Non-pigmented ciliary epithelial cell (primary cell): ENCODE data around the gene PLA2G6.
"Not testable (repeated sequence)": the region's sequence is repeated elsewhere in the genome, so short reads cannot be mapped to it uniquely, and the experiment has no call there.

Experiments
- DNase-seq: peaks from one replicate; pipeline ENCODE4 v3.0.0-alpha.2; 2010; ENCODE audit warnings: low read depth

Gene PLA2G6

DNA sequence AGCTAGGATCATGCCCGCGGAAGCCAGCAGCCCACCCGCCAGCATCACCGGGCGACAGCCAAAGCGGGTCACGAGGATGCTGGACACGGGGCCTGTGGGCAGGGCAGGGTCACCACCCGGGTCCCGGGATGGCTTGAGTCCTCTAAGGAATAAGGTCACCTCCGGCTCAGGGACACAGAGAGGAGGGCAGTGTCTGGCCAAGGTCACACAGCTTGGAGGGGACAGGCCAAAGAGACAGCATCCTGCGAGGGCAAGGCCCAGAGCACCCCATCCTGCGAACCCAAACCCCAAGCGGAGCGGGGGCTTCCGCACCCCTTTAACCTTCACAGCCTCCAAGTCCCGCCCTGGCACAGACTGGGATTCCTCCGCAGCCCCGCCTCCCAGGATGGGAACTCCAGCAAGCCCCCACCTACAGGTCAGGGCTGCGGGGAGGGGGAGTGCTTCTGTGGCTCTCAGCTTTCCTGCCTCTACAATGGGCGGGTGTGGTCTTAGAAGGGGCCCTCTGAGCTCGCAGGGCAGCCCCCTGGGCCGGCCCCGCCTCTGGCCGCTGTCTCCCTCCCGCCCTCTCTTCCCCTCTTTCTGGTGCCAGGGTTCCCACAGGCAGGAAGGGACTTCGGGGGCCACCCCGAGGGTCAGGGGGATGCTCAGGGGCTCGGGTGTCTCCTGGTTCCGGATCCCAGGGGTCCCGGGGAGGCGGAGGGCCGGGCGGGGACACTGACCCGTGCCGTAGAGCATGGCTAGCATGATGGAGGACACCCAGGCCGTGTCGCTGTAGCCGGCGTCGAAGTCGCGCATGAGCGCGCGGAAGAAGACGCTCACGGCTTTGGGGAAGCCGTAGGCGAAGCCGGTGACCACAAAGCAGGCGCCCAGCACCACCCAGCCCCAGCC is 99.4 kb downstream of the PLA2G6 start:
- DNase-seq = no peak

DNA sequence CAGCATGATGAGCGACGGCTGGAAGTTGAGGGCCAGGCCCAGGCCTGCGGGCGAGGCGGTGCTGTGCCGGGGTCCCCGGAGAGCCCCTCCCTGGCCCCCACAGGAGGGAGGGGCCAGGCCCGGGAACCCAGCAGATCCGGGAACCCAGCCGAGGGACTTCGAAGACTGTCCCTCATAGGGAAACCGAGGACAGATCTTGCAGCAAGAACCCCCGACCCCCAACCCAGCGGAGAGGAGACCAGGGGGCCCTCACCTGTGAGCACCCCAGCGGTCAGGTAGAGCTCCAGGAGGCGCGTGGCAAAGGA is 100.0 kb downstream of the PLA2G6 start:
- DNase-seq = no peak

DNA sequence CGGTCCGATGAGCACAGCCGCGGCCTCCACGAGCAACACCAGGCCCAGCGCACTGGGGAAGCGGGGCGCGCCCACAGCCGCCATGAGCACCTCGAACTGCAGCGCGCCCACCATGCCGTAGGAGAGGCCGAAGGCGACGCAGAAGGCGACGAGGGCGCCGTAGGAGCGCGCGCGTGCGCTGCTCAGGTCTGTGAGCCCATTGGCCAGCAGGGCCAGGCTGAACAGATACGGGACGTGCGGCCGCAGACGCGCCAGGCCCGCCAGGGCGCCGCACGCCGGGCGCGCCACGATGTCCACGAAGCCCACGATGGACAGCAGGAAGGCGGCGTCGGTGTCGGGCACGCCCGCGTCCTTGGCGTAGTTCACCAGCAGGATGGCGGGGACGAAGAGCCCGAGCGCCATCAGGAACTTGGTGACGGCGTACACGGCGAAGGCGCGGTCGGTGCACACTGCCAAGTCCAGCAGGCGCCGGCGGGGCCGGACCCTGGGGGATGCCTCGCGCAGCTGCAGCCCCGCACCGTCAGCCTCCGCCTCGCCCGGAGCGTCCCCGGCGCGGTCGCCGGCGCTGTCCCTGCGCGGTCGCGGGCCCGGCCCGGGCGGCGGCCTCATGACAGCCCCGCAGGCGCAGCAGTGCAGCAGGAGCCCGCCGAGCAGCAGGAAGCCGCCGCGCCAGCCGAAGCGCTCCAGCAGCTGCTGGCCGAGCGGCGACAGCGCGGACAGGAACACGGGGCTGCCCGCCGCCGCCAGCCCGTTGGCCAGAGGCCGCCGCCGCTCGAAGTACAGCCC is 100.6 kb downstream of the PLA2G6 start:
- DNase-seq = no peak

DNA sequence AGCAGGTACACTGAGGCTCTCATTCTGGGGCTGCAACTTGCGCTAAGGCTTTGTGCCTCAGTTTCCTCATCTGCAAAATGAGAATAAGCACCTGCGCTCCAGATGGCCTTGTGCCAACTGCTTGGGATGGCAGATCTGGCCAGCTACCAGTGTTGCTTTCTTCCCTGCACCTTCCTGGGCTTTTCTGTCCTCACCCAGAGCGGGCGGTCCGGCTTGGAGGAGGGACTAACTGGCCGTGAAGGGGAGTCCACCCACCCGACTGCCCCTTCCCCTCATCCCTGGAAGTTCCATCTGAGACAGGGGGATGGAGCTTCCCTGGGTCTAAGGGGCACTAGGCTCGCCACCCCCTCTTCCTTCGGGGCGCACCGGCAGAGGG is 101.2 kb downstream of the PLA2G6 start:
- no peak for DNase-seq

DNA sequence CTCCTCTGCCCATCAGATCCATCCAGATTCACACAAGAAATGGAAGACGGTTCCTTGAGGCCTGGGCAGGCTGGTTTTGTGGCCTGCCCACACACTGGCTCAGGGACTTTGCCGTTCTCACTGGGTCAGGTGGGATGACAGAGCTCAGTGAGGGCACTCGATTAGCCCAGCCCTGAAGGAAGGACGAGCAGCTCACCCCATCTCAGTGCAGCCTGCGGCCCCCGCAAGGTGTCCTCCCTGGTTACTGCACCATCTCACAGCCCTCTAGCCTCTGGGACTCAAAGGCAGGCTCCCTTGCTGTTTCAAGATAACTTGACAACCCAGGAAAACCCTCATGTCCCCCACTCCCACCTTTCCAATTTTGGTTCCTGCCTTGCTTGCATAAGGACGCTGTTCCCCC is 101.8 kb downstream of the PLA2G6 start:
- DNase-seq = no peak

DNA sequence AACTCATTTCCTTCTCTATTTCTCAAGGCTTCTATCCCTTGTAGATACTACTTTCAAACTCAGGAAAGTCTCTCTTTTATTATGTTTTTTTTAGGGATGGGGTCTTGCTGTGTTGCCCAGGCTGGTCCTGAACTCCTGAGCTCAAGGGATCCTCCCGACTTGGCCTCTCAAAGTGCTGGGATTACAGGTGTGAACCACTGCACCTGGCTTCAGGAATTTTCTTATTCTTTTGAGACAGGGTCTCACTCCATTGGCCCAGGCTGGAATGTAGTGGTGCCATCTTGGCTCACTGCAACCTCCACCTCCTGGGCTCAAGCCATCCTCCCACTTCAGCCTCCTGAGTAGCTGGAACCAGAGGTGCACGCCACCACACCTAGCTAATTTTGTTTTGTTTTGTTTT is 102.4 kb downstream of the PLA2G6 start:
- DNase-seq = not testable (repeated sequence)

DNA sequence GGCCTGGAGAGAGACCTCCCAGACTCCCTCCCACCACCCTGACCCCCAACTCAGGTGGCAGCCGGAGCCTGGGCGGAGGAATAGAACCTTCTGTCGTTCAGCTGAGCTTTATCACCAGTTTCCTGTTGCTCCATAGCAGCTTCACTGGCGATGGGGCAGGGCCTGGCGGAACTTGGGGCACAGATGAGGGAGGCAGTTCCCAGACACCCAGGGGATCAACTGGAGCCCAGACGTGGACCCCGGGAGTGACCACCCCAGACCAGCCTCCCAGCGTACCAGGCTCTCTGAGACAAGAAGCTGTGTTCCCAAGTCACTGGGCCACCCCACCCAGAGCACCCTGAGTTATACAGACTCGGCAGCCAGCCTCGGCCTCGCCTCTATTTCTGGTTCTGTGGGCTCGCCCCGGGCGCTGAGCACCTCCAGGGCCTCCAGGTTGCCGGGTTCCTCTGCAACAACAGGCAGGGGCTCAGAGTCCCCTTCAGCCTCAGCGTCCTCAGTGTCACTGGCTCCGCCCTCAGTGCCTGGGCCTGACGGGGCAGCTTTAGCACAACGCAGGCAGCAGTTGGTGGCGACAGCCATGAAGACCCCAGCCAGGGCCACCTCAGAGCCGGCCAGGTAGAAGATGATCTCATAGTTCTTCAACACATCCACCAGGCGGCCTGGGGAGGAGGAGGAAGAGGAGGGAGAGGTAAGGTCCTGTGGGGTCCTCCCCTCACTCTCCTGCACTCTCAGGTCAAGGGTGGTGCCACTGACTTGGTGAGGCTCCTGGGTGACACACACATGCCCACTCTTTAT is 103.4 kb downstream of the PLA2G6 start:
- no peak for DNase-seq

DNA sequence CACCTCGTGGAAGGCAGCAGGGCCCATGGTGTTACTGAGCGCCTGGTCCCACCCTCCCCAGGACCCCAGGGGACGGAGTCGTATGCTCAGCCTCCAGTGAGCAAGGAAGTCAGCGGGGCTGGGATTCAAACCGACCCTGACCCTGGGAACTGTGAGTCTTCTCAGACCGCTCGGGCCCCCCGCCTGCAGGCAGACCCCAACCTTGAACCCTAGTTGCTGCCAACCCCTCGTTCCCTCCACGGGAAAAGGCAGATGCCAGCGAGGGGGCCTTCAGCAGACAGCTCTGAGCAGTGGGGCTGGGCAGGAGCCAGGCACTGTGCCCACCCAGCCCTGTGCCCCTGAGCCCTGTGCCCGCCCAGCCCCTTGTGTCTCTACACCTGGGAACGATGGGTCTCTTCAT is 104.0 kb downstream of the PLA2G6 start:
- no peak for DNase-seq

DNA sequence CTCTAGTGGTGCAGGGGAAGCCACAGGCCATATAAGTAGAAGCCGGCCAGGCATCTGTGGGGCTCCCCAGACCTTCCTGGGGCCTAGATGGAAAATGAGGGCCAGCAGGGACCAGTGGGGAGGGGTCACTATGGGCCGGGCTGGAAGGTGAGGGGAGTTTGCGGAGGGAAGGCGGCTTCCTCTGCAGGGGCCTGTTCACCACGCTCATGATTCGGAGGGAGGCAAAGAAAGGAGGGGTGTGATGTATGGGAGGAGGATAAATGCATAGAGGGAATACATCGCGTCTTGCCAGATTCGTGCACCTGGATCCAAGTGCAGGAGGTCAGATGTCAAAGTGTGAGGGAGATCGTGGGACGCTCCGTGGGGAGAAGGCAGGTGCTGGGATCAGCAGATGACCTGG is 104.5 kb downstream of the PLA2G6 start:
- DNase-seq = no peak

DNA sequence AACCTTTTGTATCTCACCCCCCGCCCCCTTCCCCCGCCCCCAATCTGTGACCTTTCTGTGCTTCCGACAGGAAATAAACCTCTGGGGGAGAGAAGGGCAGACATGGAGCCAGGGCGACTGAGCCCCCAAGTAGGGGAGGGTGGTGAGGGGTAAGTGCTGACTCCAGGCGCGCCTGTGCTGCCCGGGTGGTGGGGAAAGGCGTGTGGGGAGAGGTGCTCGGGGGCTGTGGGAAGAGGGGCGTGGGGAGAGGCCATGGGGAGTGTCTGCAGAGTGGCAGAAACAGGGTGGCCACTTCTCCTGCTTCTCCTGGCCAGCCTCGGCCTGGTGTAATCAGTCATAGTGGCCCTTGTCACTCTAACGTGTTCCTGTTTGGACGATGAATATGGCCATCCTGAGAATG is 105.7 kb downstream of the PLA2G6 start:
- no peak for DNase-seq

DNA sequence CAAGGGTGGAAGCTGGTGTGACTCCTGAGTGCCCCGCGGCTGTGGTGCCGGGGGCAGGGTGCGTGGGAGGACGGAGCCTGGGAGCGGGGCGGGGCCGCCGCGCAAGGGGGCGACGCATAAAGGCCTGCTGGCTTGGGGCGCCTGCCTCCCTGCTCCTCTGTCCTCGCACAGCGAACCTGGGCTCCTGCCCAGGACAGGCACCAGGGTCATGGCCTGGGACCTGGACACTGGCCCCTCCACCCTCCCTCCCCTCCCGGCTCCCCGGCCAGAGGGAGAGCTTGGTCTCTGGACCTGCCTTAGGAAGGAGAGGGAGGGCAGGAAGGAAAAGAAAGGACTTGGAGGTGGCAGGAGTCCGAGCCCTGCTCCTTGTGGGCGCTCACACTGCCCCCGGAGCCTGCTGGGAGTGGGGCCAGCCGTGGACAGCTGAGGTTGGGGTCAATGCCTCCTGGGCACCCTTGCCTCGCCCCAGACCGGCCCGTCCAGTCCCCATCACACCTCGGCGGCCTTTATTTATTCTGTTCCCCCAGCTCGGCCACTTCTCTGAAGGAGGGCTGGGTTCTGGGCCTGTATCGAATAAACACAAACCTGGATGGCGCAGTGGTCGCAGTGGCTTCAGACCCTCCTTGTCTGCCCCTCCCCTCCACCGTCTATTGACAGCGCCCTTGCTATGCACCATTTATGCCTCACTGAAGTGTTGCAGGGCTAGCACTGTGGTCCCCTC is 106.4 kb downstream of the PLA2G6 start:
- no peak for DNase-seq

DNA sequence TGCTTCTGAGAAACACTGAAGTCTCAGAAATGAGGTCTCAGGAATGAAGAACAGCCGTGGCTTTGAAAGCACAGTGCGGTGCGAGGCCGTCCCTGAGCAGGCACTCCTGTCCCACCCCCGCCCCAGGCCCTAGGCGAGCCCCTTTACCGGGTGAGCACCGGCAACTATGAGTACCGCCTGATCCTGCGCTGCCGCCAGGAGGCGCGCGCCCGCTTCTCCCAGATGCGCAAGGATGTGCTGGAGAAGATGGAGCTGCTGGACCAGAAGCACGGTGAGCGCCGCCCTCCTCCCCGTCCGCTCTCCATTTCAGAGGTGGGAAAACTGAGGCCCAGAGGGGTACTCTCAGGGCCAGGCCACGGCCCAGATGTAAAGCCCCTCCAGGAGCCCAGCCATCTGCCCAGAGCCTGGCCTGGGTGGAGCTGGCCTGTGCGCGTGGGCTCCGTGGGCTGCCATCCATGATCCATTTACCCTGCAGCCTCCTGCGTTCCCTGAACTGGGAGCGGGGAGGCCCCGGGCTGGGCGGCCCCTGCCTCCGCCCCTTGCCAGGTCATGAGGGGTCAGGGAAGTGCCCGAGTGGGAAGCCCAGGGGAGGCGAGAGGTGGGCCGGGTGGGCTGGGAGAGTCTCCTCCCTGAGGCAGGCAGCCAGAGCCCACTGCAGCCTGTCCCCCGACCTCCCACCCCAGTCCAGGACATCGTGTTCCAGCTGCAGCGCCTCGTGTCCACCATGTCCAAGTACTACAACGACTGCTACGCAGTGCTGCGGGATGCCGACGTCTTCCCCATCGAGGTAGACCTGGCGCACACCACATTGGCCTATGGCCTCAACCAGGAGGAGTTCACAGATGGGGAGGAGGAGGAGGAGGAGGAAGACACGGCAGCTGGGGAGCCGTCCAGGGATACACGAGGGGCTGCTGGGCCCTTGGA is 107.2 kb downstream of the PLA2G6 start:
- DNase-seq = no peak

DNA sequence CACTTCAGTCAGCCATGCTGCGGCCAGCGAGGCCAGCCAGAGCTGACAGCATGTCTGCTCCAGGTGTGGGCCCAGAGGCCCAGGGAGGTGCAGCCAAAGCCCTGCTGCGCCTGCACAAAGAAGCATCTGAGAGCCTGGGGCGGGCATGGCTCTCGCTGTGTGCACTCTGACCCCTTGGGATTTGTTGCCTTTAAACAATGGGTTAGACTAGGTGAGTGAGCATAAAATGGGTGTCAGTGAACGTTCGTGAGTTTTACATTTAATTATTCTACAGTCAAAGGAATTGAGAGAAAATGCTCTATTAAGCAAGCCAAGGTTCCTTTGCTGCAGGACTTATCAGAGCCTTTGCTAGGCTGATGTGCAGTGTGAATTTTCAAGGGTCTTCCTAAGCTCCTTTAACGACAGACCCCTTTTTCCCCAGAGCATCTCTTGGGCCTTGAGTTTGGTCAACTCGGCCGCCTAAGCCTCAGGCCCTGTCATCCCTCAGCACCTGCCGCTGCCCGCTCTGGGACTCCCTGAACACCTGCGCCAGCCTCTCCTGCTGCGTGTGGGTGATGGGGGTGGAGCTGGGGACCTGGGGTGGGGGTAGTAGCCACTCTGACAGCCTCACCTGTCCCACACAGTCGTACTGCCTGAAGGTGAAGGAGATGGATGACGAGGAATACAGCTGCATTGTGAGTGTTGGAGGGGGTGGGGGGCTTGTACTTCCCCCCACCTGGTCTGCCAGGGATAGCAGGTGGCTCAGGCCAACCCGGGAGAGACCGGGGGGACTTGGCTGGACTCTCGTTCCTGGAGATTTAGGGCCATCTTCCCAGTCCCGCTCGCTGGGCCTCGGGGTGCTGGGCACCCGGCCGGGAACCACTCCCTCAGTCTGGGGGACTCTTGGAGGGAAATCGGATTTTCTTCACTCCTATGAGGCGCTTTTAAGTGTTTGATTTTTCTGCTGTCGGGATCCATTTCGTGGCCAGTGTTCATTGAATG is 108.2 kb downstream of the PLA2G6 start:
- DNase-seq = no peak

DNA sequence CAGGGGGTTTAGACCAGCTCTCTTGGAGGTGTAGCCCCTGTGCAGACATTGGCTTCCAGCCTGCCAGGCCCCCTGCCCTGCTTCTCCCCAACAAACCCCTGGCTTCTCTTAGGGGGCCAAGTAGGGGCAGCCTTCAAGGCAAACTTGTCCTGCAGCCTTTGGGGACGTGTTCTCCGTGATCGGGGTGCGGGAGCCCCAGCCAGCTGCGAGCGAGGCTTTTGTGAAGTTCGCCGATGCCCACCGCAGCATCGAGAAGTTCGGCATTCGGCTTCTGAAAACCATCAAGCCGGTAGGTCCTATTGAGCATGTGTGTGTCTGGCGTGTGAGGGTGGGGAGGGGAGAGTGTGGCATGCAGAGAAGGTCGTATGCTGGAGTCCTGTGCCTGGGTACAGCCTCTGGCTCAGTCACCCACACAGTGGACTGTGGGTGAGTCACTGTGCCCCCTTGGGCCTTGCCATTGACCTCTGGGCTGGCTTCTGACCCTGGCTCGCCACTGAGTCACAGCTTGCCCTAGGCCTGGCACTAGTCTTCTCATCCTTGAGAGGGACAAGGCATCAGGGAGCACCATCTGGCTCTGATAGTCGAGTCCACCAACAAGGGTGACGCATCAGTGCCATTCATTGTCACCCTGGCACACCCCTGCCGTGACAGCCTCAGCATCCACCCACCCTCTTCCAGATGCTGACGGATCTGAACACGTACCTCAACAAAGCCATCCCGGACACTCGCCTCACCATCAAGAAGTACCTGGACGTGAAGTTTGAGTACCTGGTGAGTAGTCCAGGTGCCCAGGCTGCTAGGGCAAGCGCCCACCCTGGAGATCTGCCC is 109.1 kb downstream of the PLA2G6 start:
- no peak for DNase-seq

DNA sequence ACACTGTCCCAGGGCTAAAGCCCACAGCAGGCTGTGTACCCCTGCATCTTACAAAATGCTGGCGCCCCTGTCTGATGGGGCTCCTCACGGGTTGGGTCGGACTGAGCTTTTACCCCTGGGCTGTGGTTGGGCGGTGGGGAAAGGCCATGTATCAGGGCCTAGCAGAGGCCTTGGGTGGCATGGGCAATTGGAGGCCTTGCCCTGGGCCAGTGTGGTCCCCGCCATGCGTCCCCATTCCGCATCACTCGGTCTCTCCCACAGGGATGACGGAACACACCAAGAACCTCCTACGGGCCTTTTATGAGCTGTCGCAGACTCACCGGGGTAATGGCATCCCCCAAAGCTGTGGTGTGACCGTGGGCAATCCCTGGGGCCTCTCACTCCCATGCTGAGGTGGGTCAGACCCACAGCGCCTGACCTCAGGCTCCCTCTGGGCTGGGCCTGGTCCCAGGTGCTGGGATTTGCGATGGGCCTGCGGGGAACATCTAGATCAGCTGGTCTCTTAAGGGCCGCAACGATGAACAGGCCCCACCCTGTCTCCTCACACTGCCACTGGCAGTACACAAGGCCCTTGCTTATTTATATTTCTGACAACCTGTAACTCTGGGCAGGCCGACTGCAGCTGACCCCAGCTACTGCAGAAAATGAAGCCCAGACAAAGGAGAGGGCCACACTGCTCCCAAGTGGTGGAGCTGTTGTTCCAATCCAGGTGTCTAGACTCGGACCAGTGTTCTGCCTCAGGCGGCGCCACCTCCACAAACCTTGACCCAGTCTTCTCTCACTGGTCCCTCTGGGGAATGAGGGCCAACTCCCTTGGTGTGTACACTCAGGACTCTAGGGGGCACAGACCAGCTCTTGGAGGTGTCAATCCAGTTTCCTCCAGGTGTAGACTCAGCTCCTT is 110.0 kb downstream of the PLA2G6 start:
- DNase-seq = no peak

DNA sequence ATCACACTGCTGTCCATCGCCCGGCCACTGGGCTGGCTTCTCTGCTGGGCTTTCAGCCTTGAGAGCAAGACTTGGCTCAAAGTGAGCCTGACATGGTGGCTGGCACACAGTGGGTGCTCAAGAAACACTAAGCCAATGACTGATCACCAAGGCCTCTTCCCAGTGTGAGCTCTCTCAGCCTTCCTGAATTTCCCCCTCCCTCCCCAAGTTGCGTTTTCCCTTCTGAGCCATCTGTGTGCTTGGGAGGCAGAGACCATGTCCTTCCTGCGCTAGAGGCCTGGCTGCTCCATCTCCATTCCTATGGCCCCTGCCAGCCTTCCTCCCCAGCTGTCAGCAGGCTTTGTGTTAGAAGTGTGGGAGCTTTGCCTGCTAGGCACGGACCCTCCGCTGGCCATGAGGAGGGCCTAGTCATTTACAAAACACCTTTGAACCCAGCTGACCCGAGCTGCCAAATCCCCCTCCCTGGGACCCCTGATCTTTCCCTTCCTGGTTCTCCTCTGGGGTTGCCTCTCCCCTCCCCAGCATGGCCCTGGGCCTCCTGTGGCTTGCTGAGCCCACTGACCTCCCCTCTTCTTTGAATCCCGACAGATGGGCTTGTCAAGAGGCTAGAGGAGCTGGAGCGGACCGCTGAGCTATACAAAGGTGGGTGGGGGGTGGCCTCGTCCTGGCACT is 111.2 kb downstream of the PLA2G6 start:
- no peak for DNase-seq
